MM.1S (cell line): ENCODE data around the gene LRPAP1.
"Not testable (repeated sequence)": the region's sequence is repeated elsewhere in the genome, so short reads cannot be mapped to it uniquely, and the experiment has no call there.

Experiments
- DNase-seq: peaks from one replicate; pipeline ENCODE4 v3.0.0-alpha.2; 2015
- H2AFZ ChIP-seq: fragments of 300-600 bp; sonication (generic); 2 replicates; pipeline ENCODE4 v1.6.0; 2016; ENCODE audit warnings: antibody characterized with exemption, low read length
- H3F3A ChIP-seq: fragments of 300-600 bp; sonication (generic); 2 replicates; pipeline ENCODE4 v1.6.1; 2016; ENCODE audit warnings: mild to moderate bottlenecking, antibody characterized with exemption, low read length, moderate library complexity, mixed read lengths; ENCODE audit not compliant: insufficient read depth
- H3K27ac ChIP-seq: fragments of 300-600 bp; sonication (generic); 2 replicates; pipeline ENCODE4 v1.5.1; 2016; ENCODE audit warnings: mild to moderate bottlenecking, low read length
- H3K27me3 ChIP-seq: fragments of 300-600 bp; sonication (generic); replicated peaks from 2 replicates; pipeline ENCODE4 v1.6.0; 2016; ENCODE audit warnings: low read length; ENCODE audit not compliant: insufficient read depth
- H3K36me3 ChIP-seq: fragments of 300-600 bp; sonication (generic); replicated peaks from 2 replicates; pipeline ENCODE4 v1.6.1; 2016; ENCODE audit warnings: mild to moderate bottlenecking, low read length, mixed read lengths; ENCODE audit not compliant: insufficient read depth
- H3K4me1 ChIP-seq: fragments of 300-600 bp; sonication (generic); 2 replicates; pipeline ENCODE4 v1.6.1; 2016; ENCODE audit warnings: low read length, mixed read lengths
- H3K4me2 ChIP-seq: fragments of 300-600 bp; sonication (generic); 2 replicates; pipeline ENCODE4 v1.6.0; 2016; ENCODE audit warnings: low read depth, low read length
- H3K4me3 ChIP-seq: fragments of 300-600 bp; sonication (generic); 2 replicates; pipeline ENCODE4 v1.5.1; 2016; ENCODE audit warnings: low read length, mixed read lengths
- H3K79me2 ChIP-seq: fragments of 300-600 bp; sonication (generic); 2 replicates; pipeline ENCODE4 v1.6.1; 2016; ENCODE audit warnings: mixed run types, low read length, mixed read lengths
- H3K9ac ChIP-seq: fragments of 300-600 bp; sonication (generic); 2 replicates; pipeline ENCODE4 v1.6.1; 2016; ENCODE audit warnings: low read length, mixed read lengths
- H3K9me2 ChIP-seq: fragments of 300-600 bp; sonication (generic); replicated peaks from 2 replicates; pipeline ENCODE4 v1.6.1; 2016; ENCODE audit warnings: mild to moderate bottlenecking, low read length, mixed read lengths; ENCODE audit not compliant: insufficient read depth
- H3K9me3 ChIP-seq: fragments of 300-600 bp; sonication (generic); replicated peaks from 2 replicates; pipeline ENCODE4 v1.6.1; 2016; ENCODE audit warnings: mild to moderate bottlenecking, low read length, mixed read lengths; ENCODE audit not compliant: insufficient read depth
- H4K20me1 ChIP-seq: fragments of 300-600 bp; sonication (generic); 2 replicates; pipeline ENCODE4 v1.6.1; 2016; ENCODE audit warnings: mild to moderate bottlenecking, low read length, moderate library complexity, mixed read lengths; ENCODE audit not compliant: insufficient read depth
- EZH2 ChIP-seq: fragments of 300-600 bp; sonication (generic); optimal IDR thresholded peaks from 2 replicates; pipeline ENCODE3; 2017; ENCODE audit warnings: low read depth, mild to moderate bottlenecking, antibody characterized with exemption, low read length, mixed read lengths
- EZH2phosphoT487 ChIP-seq: fragments of 300-600 bp; sonication (generic); IDR thresholded peaks from 2 replicates; pipeline ENCODE4 v1.6.1; 2018; ENCODE audit warnings: antibody characterized with exemption, low read length
- TF ChIP-seq, protein P1 (sequence below): fragments of 300-600 bp; sonication (generic); IDR thresholded peaks from 2 replicates; pipeline ENCODE4 v1.5.1; 2016; ENCODE audit warnings: antibody characterized with exemption, low read length, mixed read lengths

The LRPAP1 gene

DNA sequence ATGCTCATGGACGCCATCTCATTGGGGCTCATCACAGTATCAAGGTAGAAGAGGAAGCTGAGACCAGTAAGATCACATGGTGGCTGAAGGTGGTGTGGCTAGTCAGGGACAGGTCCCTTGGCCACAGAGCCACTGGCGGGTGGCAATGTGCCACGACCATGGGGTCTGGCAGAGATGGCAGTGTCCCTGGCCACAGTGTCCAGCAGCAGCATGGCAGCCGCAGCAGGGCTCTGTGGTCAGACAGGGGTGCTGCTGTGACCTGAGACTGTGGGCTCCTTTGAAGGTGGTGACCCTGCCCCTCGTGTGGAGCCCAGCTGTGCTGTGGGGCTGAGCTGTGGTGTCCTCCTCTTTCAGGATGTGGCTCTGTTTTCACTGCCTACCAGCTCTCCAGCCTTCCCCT, 71.3 kb downstream of the LRPAP1 start:
- no peaks in the 10 kb centered on the region for H4K20me1 ChIP-seq
- no peaks in the 10 kb centered on the region for H3K9me2 ChIP-seq
- peaks cover 79% of the 10 kb centered on the region for H3K27me3 ChIP-seq
- H3K36me3 ChIP-seq = no peaks in the 10 kb centered on the region
- H3K9ac ChIP-seq = no peak overlapping the region
- H3K27ac ChIP-seq = no peak overlapping the region
- H3K79me2 ChIP-seq = no peaks in the 10 kb centered on the region
- H2AFZ ChIP-seq = no peak overlapping the region
- DNase-seq = no peak
- no peak overlapping the region for H3K4me2 ChIP-seq
- H3K4me3 ChIP-seq = no peak overlapping the region
- no peaks in the 10 kb centered on the region for H3K9me3 ChIP-seq
- TF ChIP-seq, protein P1, sequence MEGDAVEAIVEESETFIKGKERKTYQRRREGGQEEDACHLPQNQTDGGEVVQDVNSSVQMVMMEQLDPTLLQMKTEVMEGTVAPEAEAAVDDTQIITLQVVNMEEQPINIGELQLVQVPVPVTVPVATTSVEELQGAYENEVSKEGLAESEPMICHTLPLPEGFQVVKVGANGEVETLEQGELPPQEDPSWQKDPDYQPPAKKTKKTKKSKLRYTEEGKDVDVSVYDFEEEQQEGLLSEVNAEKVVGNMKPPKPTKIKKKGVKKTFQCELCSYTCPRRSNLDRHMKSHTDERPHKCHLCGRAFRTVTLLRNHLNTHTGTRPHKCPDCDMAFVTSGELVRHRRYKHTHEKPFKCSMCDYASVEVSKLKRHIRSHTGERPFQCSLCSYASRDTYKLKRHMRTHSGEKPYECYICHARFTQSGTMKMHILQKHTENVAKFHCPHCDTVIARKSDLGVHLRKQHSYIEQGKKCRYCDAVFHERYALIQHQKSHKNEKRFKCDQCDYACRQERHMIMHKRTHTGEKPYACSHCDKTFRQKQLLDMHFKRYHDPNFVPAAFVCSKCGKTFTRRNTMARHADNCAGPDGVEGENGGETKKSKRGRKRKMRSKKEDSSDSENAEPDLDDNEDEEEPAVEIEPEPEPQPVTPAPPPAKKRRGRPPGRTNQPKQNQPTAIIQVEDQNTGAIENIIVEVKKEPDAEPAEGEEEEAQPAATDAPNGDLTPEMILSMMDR = no peak
- TF ChIP-seq EZH2phosphoT487 (no peak), EZH2 (no peak)
- H3F3A ChIP-seq = no peaks in the 10 kb centered on the region
- H3K4me1 ChIP-seq = no peaks in the 10 kb centered on the region

DNA sequence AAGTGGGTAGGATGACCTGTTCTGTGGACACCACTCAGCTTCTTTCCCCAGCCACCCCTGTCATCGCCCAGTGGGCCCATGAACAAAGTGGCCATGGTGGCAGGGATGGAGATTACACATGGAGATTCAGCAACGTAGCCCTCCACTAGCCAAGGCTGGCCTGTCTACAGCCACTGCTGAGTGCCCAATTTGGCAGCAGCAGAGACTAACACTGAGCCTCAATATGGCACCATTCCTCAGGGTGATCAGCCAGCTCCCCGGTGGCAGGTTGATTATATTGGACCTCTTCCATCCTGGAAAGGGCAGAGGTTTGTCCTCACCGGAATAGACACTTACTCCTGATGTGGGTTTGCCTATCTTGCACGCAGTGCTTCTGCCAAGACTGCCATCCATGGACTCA, 73.1 kb downstream of the LRPAP1 start:
- not testable (repeated sequence) for H3K79me2 ChIP-seq, H3K4me2 ChIP-seq, H3K27ac ChIP-seq, H3K36me3 ChIP-seq, H3K9ac ChIP-seq, DNase-seq, H3K4me1 ChIP-seq, H3F3A ChIP-seq, H2AFZ ChIP-seq, H3K9me3 ChIP-seq, H3K9me2 ChIP-seq, H4K20me1 ChIP-seq, H3K4me3 ChIP-seq
- peaks cover 68% of the 10 kb centered on the region for H3K27me3 ChIP-seq

DNA sequence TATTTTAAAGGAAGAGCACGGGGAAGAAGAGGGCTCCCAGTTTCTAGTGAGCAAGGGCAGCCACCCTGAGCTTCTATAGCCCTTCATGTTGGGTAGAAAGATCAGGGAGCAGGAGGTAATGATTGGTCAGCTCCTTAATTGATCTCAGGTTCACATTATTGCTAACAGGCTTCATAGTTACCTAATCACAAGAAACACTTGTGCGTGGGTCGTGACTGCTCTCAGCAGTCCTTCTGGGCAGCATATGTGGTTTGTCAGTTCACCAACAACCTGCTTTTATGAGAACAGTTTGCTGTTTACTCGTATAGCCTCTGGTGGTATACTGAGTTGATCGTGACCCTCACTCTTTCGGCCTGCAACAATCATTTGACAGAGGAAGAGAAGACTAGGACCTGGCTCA, 73.9 kb downstream of the LRPAP1 start:
- TF ChIP-seq EZH2phosphoT487 (no peak), EZH2 (no peak)
- TF ChIP-seq, protein P1 = no peak
- Histone ChIP-seq H3K27me3 (peaks cover 68% of the 10 kb centered on the region), H3F3A (no peaks in the 10 kb centered on the region)

DNA sequence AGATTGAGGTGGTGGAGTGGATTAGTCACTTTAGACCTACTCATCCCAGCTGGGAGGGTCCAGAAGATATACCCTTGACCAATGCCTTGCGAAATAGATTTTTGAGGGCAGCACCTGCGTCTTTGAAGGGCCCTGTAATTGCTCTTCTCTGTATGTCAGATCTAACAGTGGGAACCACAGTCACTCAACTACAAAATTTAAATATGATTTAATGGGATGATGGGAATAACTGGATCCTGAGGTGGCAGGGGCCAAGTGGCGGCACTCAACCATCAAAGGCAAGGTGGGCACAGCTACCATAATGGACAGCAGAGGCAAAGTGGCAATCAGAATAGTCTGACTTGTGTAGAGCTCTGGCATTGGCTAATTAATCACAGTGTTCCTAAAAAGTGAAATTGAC, 76.6 kb downstream of the LRPAP1 start:
- H3K9ac ChIP-seq, H2AFZ ChIP-seq, H3K36me3 ChIP-seq, H3K9me2 ChIP-seq, H4K20me1 ChIP-seq, H3K27ac ChIP-seq, H3K4me2 ChIP-seq, H3K79me2 ChIP-seq, H3K9me3 ChIP-seq, H3K4me3 ChIP-seq, H3F3A ChIP-seq, H3K4me1 ChIP-seq, DNase-seq: not testable (repeated sequence)
- peaks cover 64% of the 10 kb centered on the region for H3K27me3 ChIP-seq

More for the DNA sequence above, 73.9 kb downstream of the LRPAP1 start:
- Histone ChIP-seq H3K4me3 (no peak overlapping the region), H3K9me2 (no peaks in the 10 kb centered on the region), H3K4me2 (no peak overlapping the region), H3K79me2 (no peaks in the 10 kb centered on the region), H4K20me1 (no peaks in the 10 kb centered on the region), H3K9me3 (no peaks in the 10 kb centered on the region), H3K27ac (no peak overlapping the region), H3K9ac (no peak overlapping the region), H3K4me1 (no peaks in the 10 kb centered on the region), H2AFZ (no peak overlapping the region), H3K36me3 (no peaks in the 10 kb centered on the region)
- DNase-seq = no peak
